NCI-H446 (cell line): ENCODE data around the gene DDIT4.
A peak's percentile ranks its signal among the peaks of the same experiment; 100 is the strongest.
"Not testable (repeated sequence)": the region's sequence is repeated elsewhere in the genome, so short reads cannot be mapped to it uniquely, and the experiment has no call there.

Experiments
- DNase-seq, 2 experiments: peaks; one replicate each; lab custom pipeline; 2025; lab: John Stamatoyannopoulos, UW

Gene DDIT4

GRCh38 chr10:72267819-72268399 is 5.8 kb upstream of the DDIT4 start:
- no peak for DNase-seq

GRCh38 chr10:72268475-72269200 is 5.1 kb upstream of the DDIT4 start:
- not testable (repeated sequence) for DNase-seq

GRCh38 chr10:72270607-72271281 is 3.0 kb upstream of the DDIT4 start:
- DNase-seq, result no peak

GRCh38 chr10:72272689-72273409 is 875 bp upstream of the DDIT4 start:
- peak; percentile 35 to 54 for DNase-seq

- DNase-seq, result no peak
Observed at GRCh38 chr10:72274213-72274729, 547 bp downstream of the DDIT4 start.

GRCh38 chr10:72274730-72275350 is 1.1 kb downstream of the DDIT4 start:
- peak in 1 of 2 experiments; percentile 22 for DNase-seq

GRCh38 chr10:72275351-72276012 is 1.8 kb downstream of the DDIT4 start:
- no peak for DNase-seq

- no peak for DNase-seq
Observed at GRCh38 chr10:72276013-72276387, 2.3 kb downstream of the DDIT4 start.

GRCh38 chr10:72276421-72277339 is 3.0 kb downstream of the DDIT4 start:
- no peak for DNase-seq

GRCh38 chr10:72277340-72277995 is 3.7 kb downstream of the DDIT4 start:
- no peak for DNase-seq

GRCh38 chr10:72277996-72278667 is 4.4 kb downstream of the DDIT4 start:
- no peak for DNase-seq

GRCh38 chr10:72278668-72279393 is 5.1 kb downstream of the DDIT4 start:
- DNase-seq, result no peak

GRCh38 chr10:72279587-72279986 is 5.9 kb downstream of the DDIT4 start:
- not testable (repeated sequence) for DNase-seq

- DNase-seq, result no peak
Observed at GRCh38 chr10:72283131-72283530, 9.4 kb downstream of the DDIT4 start.

- no peak for DNase-seq
Observed at GRCh38 chr10:72285972-72286521, 12.3 kb downstream of the DDIT4 start.

GRCh38 chr10:72291019-72291532 is 17.4 kb downstream of the DDIT4 start:
- DNase-seq, result no peak

GRCh38 chr10:72292223-72292691 is 18.5 kb downstream of the DDIT4 start:
- no peak for DNase-seq
